GM19328 (cell line): Measurements from ENCODE around the gene LRRC28.
"Not testable (repeated sequence)": the region's sequence is repeated elsewhere in the genome, so short reads cannot be mapped to it uniquely, and the experiment has no call there.

Experiments
- ATAC-seq: cut with Tn5 transposase; IDR thresholded peaks from one replicate; pipeline ENCODE4 v1.9.1; 2021; ENCODE audit warnings: mild to moderate bottlenecking, moderate library complexity; ENCODE audit not compliant: unreplicated experiment

Gene LRRC28

GRCh38 chr15:99387421-99388168 lies 136.3 kb downstream of the LRRC28 start:
- no peak for ATAC-seq

- no peak for ATAC-seq
Measured at GRCh38 chr15:99390667-99391066, 139.4 kb downstream of the LRRC28 start.

- ATAC-seq = no peak
Measured at GRCh38 chr15:99393641-99394040, 142.4 kb downstream of the LRRC28 start.

- no peak for ATAC-seq
Measured at GRCh38 chr15:99396375-99396774, 145.1 kb downstream of the LRRC28 start.

- ATAC-seq = no peak
Measured at GRCh38 chr15:99399061-99399460, 147.8 kb downstream of the LRRC28 start.

GRCh38 chr15:99399618-99400017 lies 148.3 kb downstream of the LRRC28 start:
- no peak for ATAC-seq

GRCh38 chr15:99401216-99401615 lies 149.9 kb downstream of the LRRC28 start:
- ATAC-seq = not testable (repeated sequence)

GRCh38 chr15:99402014-99402729 lies 150.9 kb downstream of the LRRC28 start:
- ATAC-seq = no peak

- ATAC-seq = no peak
Measured at GRCh38 chr15:99403597-99403996, 152.3 kb downstream of the LRRC28 start.

GRCh38 chr15:99404454-99404853 lies 153.2 kb downstream of the LRRC28 start:
- ATAC-seq = no peak

- ATAC-seq = no peak
Measured at GRCh38 chr15:99406120-99406519, 154.8 kb downstream of the LRRC28 start.

GRCh38 chr15:99406716-99407487 lies 155.6 kb downstream of the LRRC28 start:
- no peak for ATAC-seq

GRCh38 chr15:99407716-99408115 lies 156.4 kb downstream of the LRRC28 start:
- ATAC-seq = no peak

GRCh38 chr15:99408236-99409096 lies 157.2 kb downstream of the LRRC28 start:
- ATAC-seq = no peak

GRCh38 chr15:99409097-99409473 lies 157.8 kb downstream of the LRRC28 start:
- no peak for ATAC-seq

- ATAC-seq = no peak
Measured at GRCh38 chr15:99409560-99409959, 158.3 kb downstream of the LRRC28 start.

GRCh38 chr15:99410477-99410876 lies 159.2 kb downstream of the LRRC28 start:
- no peak for ATAC-seq

GRCh38 chr15:99411234-99411633 lies 160.0 kb downstream of the LRRC28 start:
- ATAC-seq = no peak

GRCh38 chr15:99412082-99412481 lies 160.8 kb downstream of the LRRC28 start:
- no peak for ATAC-seq

GRCh38 chr15:99412626-99413025 lies 161.3 kb downstream of the LRRC28 start:
- ATAC-seq = no peak
